CD4-positive, alpha-beta T cell treated with Interleukin-6 at 100 ng/mL for 8 hours (primary cell): ENCODE results near the gene FBXO7.
"Not testable (repeated sequence)": the region's sequence is repeated elsewhere in the genome, so short reads cannot be mapped to it uniquely, and the experiment has no call there.

Experiments
- DNase-seq: peaks from one replicate; pipeline ENCODE4 v3.0.0-alpha.2; 2020; ENCODE audit warnings: mixed read lengths, low spot score

Gene FBXO7

GRCh38 chr22:32474635-32475467 lies at the start of gene FBXO7:
Gene FBXO7 (plus strand): TSS chr22:32474811. CDS start chr22:32475003, 192 bp downstream.
- DNase-seq: peak; percentile 80

GRCh38 chr22:32426881-32427280 lies 47.7 kb upstream of the FBXO7 start:
- DNase-seq: no peak

- DNase-seq: no peak
These were observed 44.3 kb upstream of the FBXO7 start for GRCh38 chr22:32430352-32430751.

GRCh38 chr22:32444068-32444467 lies 30.5 kb upstream of the FBXO7 start:
- DNase-seq: no peak

- DNase-seq: no peak
These were observed 28.3 kb upstream of the FBXO7 start for GRCh38 chr22:32446321-32446720.

GRCh38 chr22:32448980-32449379 lies 25.6 kb upstream of the FBXO7 start:
- DNase-seq: no peak

GRCh38 chr22:32457031-32457430 lies 17.6 kb upstream of the FBXO7 start:
- DNase-seq: no peak

- no peak for DNase-seq
These were observed 12.2 kb upstream of the FBXO7 start for GRCh38 chr22:32462452-32462851.

- no peak for DNase-seq
These were observed 8.9 kb upstream of the FBXO7 start for GRCh38 chr22:32465661-32466060.

- DNase-seq: no peak
These were observed 8.1 kb upstream of the FBXO7 start for GRCh38 chr22:32466496-32466895.

GRCh38 chr22:32469799-32470212 lies 4.8 kb upstream of the FBXO7 start:
- DNase-seq: no peak

- peak; percentile 64 for DNase-seq
These were observed 1.1 kb upstream of the FBXO7 start for GRCh38 chr22:32473388-32473952.

GRCh38 chr22:32475468-32476010 lies 928 bp downstream of the FBXO7 start:
- DNase-seq: peak; percentile 9

- DNase-seq: no peak
These were observed 1.9 kb downstream of the FBXO7 start for GRCh38 chr22:32476281-32477195.

GRCh38 chr22:32477596-32477995 lies 3.0 kb downstream of the FBXO7 start:
- no peak for DNase-seq

GRCh38 chr22:32478552-32478951 lies 3.9 kb downstream of the FBXO7 start:
- not testable (repeated sequence) for DNase-seq

GRCh38 chr22:32478994-32479393 lies 4.4 kb downstream of the FBXO7 start:
- DNase-seq: no peak

- no peak for DNase-seq
These were observed 5.6 kb downstream of the FBXO7 start for GRCh38 chr22:32480238-32480637.

GRCh38 chr22:32482708-32483107 lies 8.1 kb downstream of the FBXO7 start:
- no peak for DNase-seq

- no peak for DNase-seq
These were observed 12.2 kb downstream of the FBXO7 start for GRCh38 chr22:32486656-32487390.

- no peak for DNase-seq
These were observed 12.8 kb downstream of the FBXO7 start for GRCh38 chr22:32487461-32487860.

- DNase-seq: no peak
These were observed 14.8 kb downstream of the FBXO7 start for GRCh38 chr22:32489377-32489776.
